Urothelium cell line (cell line): ENCODE results near the gene YBX2.
"Not testable (repeated sequence)": the region's sequence is repeated elsewhere in the genome, so short reads cannot be mapped to it uniquely, and the experiment has no call there.

Source experiments
- DNase-seq: peaks from one replicate; pipeline ENCODE4 v3.0.0; 2011; ENCODE audit warnings: low spot score, mixed read lengths
- FAIRE-seq: peaks from 2 replicates; lab custom pipeline; 2011; peaks lifted over from hg19 to GRCh38; lab: Jason Lieb, UNC

Gene YBX2

GRCh38 chr17:7249830-7250229 is 44.6 kb downstream of the YBX2 start:
- FAIRE-seq: no peak
- DNase-seq: no peak

DNA sequence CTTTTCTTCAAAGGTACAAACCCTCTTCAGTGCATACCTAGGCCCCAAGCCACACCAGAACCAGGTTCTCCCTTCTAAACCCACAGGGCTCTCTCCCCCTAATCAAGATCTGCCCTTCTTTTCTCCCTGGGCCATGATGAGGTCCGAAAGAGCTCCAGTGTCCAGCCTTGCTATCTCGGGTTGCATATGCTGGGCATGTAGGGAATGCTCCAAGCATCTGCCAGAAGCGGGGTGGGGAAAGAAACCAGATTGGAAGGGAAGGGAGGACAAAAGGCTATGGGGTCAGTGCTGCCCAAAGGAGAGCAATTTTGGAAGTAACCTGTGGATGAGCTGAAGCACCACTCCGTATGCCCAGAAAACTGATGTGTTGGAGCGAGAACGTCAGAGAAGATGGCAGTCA is 45.2 kb downstream of the YBX2 start:
- DNase-seq: no peak
- FAIRE-seq: no peak

GRCh38 chr17:7248796-7249195 is 45.6 kb downstream of the YBX2 start:
- FAIRE-seq (no peak), DNase-seq (no peak)

GRCh38 chr17:7246779-7247178 is 47.7 kb downstream of the YBX2 start:
- no peak for FAIRE-seq
- DNase-seq: no peak

GRCh38 chr17:7243838-7244237 is 50.6 kb downstream of the YBX2 start:
- not testable (repeated sequence) for DNase-seq, FAIRE-seq

DNA sequence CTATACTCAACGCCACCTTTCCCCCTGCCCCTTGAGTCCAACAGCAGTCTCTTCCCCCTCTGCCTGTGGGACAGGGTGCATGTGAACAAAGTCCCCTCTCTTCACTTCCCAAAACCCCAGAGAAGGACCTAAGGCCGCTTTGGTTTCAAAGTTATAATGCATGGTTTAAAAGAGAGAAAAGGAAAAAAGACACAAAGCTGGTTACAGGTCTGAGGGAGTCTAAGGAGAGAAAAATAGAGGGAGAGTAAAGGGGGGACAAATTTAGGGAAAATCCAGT is 51.0 kb downstream of the YBX2 start:
- FAIRE-seq (no peak), DNase-seq (no peak)

- FAIRE-seq (no peak), DNase-seq (peak; percentile 79)
These were observed 51.6 kb downstream of the YBX2 start for GRCh38 chr17:7242717-7243452.

DNA sequence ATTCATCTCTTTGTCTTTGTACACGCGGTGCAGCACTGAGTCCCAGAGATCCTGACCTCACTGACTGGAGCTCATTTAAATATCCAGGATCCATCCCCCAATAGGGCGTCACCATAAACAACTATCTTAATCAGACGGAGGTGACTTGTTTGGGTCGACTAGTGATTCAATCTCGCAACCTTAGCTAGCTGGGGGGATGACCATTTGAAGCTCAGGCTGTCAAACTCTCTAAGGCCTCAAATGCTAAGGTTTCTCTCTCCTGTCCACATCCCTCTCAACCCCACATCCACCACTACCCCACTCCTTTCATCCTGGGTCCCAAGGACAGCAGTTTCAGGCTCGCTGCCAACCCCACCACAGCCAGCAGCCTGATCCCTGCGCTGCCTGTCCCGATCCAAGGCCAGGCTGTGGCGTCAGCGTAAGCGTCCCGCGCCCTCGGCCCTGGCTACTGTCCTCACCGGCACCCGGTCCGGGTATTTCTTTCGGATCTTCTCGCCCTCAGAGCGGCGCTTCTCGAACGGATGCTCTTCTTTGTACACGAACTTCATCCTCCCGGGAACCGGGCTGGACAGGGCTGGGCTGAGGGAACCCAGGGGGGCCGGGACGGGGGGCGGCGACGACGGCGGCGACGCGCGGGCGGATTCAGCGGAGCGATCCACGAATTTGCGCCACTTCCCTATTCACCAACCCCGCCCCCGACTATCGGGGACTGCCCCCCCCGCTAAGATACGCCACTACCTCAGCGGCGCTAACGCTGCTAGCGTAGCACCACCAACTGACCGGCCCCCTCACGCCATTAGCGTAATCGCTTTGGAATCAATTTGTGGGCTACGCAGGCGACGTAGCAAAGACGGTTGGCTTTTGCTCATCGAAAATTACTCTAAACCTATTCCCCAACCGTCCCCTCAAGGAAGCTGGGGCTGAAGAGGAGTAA is 52.4 kb downstream of the YBX2 start, which contains the start of gene GABARAP:
TSS of gene GABARAP (minus strand) at position 667 of the 934 bp plus-strand sequence. CDS start at position 548, 119 bp downstream.
- FAIRE-seq: no peak

GRCh38 chr17:7241090-7241733 is 53.2 kb downstream of the YBX2 start:
- DNase-seq: no peak
- no peak for FAIRE-seq

More for the DNA sequence above, 52.4 kb downstream of the YBX2 start, which contains the start of gene GABARAP:
- peak; percentile 72 for DNase-seq

DNA sequence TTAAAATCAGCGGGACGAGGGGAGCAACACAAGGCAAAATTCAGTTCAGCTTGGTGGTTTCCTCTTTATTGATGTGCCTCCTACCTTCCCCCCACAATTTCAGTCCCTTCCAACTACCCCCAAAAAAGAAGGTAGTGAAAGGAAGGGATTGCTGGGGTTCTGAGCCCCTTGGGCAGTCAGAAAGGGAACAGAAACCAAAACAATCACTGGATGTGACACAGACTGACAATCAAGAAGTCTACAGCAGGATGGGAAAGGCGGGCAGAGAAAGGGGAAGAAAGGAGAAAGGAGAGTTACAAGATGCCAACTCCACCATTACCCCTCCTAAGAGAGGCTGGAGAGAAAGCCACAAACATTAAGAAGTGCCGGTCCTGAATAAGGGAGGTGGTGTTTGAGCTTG is 54.1 kb downstream of the YBX2 start:
- DNase-seq (no peak), FAIRE-seq (no peak)

DNA sequence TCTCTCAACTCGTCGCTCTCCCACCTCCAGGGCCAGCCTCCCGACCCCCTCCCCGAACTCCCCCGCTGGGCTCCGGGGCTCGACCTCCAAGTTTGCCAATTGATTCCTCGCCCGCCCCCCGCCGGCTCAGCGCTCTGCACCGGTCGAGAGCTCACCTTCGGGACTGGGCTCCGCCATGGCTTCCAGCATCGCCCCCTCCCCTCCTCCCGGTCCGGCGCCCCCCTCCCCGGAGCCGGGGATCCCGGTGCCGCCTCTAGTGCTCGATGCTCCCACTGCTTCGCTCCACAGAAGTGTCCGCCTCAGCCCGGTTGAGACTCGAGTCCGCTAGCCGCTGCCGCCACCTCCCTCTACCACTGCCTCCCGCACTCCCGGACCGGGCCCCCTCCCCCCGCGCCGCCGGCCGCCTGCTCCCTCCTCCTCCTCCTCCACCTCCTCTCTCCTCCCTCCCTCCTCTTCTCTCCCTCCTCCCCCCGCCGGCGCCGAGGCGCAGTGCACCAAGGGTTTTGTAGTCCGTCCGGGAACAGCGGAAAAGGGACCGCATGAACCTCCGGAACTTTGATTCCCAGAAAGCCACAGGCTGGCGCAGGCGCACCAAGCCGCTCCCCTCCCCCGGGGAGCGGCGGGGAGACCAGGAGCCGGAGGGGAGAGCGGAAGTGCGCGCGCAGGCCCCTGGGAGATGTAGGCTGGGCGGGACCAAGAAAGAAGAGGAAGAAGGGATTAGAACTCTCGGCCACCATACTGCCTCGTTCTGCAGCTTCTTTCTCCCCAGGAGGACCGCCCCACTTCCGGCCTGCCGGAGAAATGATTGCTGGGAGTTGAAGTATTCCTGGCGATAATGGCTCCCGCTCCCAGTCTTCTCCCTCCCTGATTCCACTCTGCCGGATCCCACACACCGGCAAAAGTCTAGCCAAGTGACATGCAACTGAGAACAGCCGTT is 55.1 kb downstream of the YBX2 start, which contains the start of gene PHF23:
TSS of gene PHF23 (minus strand) at position 367 of the 937 bp plus-strand sequence. CDS start at position 189, 178 bp downstream.
- no peak for FAIRE-seq

GRCh38 chr17:7238420-7239090 is 55.9 kb downstream of the YBX2 start:
- DNase-seq (peak; percentile 23), FAIRE-seq (no peak)

More for the DNA sequence above, 55.1 kb downstream of the YBX2 start, which contains the start of gene PHF23:
- DNase-seq: peak; percentile 95
